ENCODE data around the gene TMEM214. TPM values are rescaled to one million over a fixed set of nuclear protein-coding genes. Genes with fewer than 3 reads are reported as not detected.

TMEM214 gene
- total RNA-seq, 1 donor = 71.6 TPM

DNA sequence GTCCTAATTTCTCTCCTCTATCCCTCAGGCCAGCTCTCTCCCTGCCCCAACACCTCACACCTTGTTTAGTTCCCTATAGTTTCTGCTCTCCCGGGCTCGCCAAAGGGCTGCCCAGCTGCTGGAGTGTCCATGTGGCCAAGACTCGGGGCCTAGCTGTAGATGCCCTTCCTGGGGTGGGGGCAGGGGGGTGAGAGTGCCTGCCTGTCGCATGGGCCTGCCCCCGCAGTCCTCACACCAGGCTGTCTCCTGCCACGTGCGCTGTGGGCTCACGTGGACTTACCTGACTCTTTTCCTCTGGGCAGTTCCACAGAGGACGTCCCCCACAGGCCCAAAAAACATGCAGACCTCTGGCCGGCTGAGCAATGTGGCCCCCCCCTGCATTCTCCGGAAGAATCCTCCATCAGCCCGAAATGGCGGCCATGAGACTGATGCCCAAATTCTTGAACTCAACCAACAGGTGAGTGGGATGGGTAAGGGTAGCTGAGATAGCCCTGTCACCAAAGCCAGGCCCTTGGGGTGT lies 7.4 kb upstream of the TMEM214 start:
- DNase-seq (ENCODE audit: low read depth) = no peak
- H3K4me3 ChIP-seq (ENCODE audit: low read depth, low read length) = no peak overlapping the region
- no peak for TF ChIP-seq CTCF (IDR thresholded peaks at IDR 0.05; ENCODE audit: insufficient read depth, low read length)

GRCh38 chr2:27025861-27026851 lies 6.6 kb upstream of the TMEM214 start:
- DNase-seq (ENCODE audit: low read depth) = no peak

DNA sequence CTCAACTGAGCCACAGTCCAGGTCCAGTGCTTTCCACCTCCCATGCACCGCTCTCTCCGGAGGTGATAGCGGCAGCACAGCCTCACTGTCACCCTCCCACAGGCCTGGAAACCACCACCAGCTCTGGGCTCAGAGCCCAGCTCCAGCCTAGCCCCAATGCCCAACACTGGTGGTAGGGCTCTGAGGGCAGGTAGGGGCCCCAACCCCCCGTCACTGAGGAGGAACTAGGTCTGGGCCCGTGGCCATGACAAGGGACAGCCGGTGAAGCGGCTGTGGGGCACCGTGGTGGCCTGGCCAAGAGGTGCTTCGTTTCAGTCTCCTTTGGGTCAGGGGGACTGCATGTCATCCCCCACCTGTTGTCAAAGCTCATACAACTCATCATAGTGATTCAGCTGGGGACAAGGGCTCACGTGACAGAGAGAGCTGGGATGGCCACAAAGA lies 5.5 kb upstream of the TMEM214 start:
- H3K4me3 ChIP-seq (ENCODE audit: low read depth, low read length) = no peak overlapping the region
- DNase-seq (ENCODE audit: low read depth) = no peak
- TF ChIP-seq CTCF (IDR thresholded peaks at IDR 0.05; ENCODE audit: insufficient read depth, low read length) = no peak

More at GRCh38 chr2:27025861-27026851, 6.6 kb upstream of the TMEM214 start:
- TF ChIP-seq CTCF (IDR thresholded peaks at IDR 0.05; ENCODE audit: insufficient read depth, low read length) = no peak
- no peak overlapping the region for H3K4me3 ChIP-seq (ENCODE audit: low read depth, low read length)

- no peak for TF ChIP-seq CTCF (IDR thresholded peaks at IDR 0.05; ENCODE audit: insufficient read depth, low read length)
- no peak overlapping the region for H3K4me3 ChIP-seq (ENCODE audit: low read depth, low read length)
- no peak for DNase-seq (ENCODE audit: low read depth)
Measured at GRCh38 chr2:27029051-27029450, 3.7 kb upstream of the TMEM214 start.

DNA sequence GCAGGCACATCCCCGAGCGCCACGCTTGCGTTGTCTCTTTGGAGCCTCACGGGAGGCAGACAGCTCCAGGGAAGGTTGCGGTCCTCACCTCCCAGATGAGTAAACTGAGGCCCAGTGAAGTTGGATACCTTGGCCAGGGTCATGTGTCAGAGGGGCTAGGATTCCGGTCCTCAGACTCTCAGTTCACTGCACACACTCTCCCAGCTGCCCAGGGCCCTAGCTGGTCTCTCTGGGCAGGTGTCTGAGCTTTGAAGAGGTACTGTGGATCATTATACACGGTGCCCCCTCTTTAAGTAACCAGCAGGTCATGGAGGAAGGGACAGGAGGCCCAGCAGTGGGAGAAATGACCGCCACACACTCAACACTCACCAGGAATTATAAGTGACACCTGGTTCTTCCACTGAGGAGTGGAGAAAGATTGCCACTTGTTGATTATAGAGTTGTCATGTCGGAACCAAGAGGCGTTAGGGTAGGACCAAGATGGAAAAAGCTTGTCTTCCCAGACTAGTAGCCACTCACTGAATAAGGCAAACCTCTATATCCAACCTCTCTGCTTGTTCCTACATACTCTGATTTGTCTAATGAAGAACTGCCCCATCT lies 588 bp downstream of the TMEM214 start:
- TF ChIP-seq CTCF (IDR thresholded peaks at IDR 0.05; ENCODE audit: insufficient read depth, low read length) = no peak
- DNase-seq (ENCODE audit: low read depth) = no peak

DNA sequence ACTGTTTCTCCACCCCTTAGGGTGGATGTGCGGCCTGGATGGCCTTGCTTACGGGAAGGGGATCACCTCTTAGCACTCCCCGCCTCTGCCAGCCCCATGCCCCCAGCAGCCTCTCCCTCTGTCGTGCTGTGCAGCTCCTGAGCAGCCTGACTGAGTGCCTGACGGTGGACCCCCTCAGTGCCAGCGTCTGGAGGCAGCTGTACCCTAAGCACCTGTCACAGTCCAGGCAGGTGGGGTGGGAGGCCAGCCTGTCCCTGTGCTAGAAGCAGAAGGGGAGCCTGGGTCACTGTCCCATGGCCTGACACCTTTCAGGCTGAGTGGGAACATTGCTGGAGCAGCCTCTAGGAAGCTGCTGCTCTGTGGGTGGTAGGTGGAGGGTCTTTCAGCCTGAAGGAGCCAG lies 5.2 kb downstream of the TMEM214 start:
- H3K4me3 ChIP-seq (ENCODE audit: low read depth, low read length) = no peak overlapping the region
- TF ChIP-seq CTCF (IDR thresholded peaks at IDR 0.05; ENCODE audit: insufficient read depth, low read length) = no peak
- DNase-seq (ENCODE audit: low read depth) = no peak

More for the DNA sequence above, 588 bp downstream of the TMEM214 start:
- peak overlapping the region; percentile 74 for H3K4me3 ChIP-seq (ENCODE audit: low read depth, low read length)

Data from fibroblast of the aortic adventitia (primary cell).